ENCODE data around the gene REC114.
A peak's percentile ranks its signal among the peaks of the same experiment; 100 is the strongest.
"Not testable (repeated sequence)": the region's sequence is repeated elsewhere in the genome, so short reads cannot be mapped to it uniquely, and the experiment has no call there.

The REC114 gene, protein sequence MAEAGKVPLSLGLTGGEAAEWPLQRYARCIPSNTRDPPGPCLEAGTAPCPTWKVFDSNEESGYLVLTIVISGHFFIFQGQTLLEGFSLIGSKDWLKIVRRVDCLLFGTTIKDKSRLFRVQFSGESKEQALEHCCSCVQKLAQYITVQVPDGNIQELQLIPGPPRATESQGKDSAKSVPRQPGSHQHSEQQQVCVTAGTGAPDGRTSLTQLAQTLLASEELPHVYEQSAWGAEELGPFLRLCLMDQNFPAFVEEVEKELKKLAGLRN

DNA sequence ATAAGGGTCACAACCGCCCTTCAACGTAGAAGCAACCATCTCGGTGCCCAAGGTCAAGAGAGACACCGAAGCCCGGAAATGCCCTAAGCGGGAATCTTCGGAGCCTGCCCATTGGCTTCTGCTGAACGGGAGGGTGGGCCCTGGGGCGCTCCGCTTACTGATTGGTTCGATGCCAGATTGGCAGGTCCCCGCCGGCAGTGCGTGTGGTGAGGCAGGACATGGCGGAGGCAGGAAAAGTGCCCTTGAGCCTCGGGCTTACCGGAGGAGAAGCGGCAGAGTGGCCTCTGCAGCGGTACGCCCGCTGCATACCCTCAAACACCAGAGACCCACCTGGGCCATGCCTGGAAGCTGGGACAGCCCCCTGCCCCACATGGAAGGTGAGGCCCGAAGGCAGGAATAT is at the start of gene REC114:
REC114 (plus strand) TSS at position 197 of the 400 bp plus-strand sequence; CDS start at position 219, 22 bp downstream.
- DNase-seq = no peak

DNA sequence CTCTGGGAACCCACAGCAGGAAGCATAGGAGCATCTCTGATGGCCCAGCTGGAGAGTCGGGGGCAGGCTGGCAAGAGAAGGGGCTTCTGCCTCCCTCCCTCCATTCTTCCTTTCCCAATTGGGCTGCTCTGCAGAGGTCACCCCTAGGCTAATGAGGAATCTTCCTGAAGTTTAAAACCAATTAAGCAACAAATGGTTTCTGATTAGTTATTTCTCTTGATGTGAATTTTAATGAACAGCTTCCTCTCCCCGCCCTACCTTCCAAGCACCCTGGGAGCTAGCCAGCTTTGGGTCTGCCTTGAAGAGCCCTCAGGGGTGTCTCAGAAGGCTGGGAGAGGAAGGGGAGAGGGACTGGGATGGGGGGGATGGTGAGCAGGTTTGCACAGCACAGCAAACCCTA is 49.6 kb upstream of the REC114 start:
- DNase-seq = no peak

DNA sequence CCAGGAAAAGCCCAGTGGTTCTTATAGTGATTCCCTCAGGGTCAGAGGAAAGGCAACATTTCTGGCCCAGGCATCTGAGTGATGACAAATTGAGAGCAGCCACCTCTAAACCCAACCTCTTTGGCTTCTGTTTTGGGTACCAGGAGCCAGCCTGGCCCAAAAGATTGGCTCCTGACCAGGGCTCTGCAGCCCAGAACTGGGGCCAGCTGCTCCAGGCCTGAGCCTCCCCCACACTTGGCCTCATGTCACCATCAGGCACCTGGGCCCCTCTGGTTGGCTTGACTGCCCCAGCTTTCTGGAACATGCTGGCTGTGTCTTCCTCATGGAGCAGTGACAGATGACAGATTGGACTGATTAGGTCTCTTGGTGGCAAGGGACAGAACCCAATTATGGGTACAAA is 48.2 kb upstream of the REC114 start:
- no peak for DNase-seq

DNA sequence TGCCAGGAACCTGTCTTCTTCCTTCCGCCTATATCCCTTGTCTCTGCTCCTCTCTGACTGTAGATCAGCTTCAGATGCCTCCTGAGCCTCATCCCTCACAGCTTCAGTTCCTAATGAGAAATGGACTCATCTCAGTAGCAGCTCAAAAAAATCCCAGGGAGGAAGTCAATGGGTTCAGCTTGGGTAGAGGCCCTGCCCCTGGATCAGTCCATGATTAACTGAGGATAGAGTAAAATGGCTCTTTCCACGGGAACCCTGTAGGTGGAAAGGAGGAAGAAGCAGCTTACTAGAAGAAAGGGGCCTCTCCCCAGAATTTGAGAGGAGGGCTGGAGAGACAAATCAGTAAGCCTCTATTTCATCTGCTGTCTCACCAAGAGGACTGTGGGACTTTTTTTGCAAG is 47.3 kb upstream of the REC114 start:
- DNase-seq = no peak

DNA sequence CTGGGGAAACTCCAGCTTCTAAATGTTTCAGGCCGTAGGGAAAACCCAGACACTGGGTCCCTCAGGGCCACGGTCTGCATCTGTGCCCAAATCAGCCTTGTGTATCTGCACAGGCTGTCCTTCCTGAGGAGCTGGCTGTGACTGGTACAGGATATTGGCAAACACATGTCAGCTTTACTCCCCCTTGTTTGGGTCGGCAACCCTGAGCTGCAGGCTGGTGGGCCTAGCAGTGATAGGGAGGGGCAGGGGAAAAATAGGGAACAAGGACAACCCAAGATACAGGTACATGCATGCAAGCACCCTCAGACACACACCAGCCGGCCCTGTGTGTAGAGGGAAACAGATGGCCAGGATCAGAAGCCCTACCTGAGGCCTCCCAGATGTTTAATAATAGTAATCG is 45.5 kb upstream of the REC114 start:
- DNase-seq = no peak

DNA sequence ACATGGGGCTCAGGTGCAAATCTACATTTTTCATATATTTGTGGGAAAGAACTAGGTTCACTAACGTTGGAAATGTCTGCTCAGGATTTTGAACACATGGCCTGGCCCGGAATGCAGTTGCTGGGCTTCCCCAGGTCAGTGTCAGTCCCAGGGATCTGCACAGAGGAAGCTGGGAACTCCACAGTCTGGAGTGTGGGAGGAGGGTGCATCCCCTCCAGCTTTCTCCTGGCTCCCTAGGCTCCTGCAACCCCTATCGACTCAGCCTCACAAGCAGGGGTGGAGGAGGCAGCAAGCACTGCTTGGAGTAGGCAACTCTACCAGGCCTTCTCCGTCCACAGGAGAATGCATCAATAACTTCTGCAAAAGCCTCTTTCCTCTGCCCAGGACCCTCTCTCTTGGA is 44.1 kb upstream of the REC114 start:
- no peak for DNase-seq

DNA sequence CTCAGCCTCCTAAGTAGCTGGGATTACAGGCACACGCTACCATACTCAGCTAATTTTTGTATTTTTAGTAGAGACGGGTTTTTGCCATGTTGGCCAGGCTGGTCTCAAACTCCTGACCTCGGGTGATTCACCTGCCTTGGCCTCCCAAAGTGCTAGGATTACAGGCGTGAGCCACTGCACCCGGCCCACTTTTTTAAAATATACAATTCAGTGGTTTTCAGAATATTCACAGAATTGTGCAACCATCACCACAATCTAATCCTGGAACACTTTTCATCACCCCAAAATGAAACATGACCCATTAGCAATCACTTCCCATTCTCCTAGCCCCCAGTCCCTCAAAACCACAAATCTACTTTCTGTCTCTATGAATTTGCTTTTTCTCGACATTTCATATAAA is 42.7 kb upstream of the REC114 start:
- not testable (repeated sequence) for DNase-seq

DNA sequence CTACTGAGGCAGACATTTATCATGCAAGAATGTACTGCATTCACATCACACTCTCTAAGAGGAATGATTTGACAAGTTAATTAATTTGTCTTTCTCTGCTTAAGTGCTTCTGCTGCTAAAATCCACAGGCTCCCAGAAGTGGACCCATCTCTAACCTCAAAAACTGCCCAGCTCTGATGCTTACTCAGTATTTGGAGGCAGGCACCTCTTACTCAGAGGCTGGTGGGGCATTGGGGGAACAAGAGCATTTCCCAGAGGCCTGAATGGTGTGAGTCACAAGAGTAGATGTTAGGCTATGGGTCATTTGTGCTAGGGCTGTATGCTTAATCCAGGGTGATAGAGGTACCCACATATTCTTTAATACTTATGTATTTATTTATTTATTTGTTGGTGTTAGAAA is 39.8 kb upstream of the REC114 start:
- DNase-seq = no peak

DNA sequence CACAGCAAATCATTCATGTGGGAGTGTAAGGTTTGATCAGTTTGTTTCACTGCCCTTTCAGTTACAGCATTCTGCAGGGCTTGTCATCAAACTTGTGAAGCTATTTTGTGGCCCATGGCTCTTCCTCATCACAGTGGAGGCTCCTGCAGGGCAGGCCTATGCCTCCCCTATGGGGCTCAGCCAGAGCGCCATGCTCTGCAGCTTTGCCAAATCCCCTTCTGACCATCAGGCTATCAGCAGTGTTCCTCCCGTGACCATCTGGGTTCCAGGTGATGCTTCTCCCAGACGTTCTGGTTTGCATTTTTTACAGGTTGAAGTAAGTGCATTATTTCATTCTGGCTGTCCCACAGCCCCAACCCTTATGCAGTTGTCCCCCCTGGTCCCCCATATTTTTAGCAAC is 28.1 kb upstream of the REC114 start:
- DNase-seq = no peak

DNA sequence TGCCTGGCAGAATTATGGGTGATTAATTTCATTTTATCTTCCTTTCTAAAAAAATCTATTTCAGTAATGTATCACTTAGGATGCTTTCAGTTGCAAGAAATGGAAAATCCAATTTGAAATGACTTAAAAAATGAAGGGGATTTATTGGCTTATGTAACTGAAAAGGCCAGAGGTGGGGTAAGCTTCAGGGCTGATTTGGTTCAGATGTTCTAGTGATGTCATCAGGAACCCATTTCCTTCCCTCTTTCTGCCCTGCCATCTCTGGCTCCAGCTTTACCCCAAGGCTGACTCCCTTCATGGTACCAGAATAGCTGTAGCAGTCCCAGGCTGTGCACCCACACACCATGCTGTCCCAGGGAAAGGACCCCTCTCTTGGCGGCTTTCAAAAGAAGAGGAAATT is 18.5 kb upstream of the REC114 start:
- no peak for DNase-seq

DNA sequence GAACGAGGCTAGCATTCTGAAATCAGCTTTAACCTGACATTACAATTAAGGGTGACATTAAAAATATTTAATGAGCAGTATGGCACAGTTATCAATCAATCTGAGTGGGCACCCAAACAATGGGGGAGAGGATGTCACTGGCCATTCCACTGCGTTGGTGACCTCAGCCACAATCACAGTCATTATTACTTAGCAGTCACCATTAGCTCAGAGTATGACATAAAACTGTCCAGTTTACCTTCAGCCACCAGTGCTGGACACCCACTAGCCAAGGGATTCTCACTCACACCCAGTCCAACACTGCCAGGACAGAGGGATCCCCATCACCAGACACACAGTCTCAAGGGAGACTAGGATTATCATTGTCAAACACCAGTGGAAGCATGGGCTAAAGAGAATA is 17.5 kb upstream of the REC114 start:
- no peak for DNase-seq

DNA sequence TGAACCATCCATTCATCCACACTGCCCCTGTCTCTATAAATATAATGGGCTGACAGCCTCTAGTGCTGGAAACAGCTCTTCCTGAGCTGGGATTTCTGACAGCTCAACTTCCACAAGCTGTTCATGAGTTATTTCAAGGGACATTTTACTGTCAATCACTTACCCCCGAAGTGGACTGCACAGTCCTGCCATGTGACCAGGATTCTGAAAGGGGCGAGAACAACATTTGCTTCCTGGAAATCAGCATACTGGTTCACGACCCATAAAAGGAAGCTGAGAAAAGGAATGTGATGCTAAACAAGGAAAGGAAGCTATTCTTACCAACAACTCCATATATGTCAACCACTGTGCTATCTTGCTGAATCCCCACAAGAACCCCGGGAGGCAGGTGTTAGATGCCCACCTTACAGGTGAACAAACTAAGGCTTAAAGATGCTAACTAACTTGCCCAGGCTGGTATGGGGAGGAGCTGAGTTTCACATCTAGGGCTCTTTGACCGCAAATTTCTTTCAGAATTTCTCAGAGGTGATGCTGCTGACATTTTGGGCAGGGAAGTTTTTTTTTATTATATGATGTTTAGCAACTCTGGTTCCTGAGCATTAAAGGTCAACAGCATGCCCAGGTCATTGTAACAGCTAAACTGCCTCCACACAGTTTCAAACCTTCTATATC is 16.5 kb upstream of the REC114 start:
- no peak for DNase-seq

DNA sequence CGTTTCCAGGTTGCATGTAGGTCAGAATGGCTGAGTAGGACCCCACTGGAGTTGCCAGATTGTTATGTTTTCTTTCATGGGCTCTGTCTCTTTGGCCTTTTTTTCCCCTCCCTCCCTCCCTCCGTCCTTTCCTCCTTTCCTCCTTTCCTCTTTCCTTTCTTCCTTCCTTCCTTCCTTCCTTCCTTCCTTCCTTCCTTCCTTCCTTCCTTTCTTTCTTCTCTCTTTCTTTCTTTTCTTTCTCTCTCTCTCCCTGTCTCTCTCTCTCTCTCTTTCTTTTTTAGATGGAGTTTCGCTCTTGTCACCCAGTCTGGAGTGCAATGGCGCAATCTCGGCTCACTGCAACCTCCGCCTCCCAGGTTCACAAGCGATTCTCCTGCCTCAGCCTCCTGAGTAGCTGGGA is 11.6 kb upstream of the REC114 start:
- not testable (repeated sequence) for DNase-seq

DNA sequence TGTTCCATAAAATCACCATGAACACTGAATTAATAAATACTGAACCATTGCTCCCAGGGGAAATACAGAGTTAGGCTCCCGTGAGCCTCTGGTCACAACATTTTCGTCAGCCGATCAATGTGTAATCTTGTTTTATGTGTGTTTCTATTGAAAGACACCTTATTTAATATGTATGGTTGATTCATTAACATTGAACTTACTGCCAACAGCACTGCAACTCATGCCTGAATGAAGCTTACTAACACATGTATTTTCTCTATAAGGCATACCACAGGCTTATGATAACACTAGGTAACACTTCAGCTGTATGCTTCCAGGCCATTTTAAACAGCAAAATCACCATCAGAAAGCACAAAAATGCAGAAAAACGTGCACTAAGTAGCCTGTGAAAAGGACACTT is 9.1 kb upstream of the REC114 start:
- DNase-seq = no peak

DNA sequence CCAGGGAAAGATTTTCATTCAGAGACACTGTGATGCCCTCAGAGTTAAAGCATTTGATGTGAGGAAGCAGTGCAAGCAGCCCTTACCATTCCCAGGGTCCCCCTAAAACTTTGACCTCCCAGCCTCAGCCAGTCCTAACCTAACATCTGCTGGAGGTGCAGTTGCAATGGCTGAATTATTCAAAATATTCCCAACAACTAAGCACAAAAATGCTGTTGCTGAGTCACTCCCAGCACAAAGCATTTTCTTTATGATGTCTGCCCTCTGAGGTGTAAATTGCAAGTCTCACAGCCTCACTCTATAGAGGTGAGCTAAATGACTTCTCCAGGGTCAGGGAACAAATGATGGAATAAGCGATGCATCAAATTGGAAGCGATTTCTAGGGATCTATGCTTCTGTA is 6.4 kb upstream of the REC114 start:
- DNase-seq = no peak

DNA sequence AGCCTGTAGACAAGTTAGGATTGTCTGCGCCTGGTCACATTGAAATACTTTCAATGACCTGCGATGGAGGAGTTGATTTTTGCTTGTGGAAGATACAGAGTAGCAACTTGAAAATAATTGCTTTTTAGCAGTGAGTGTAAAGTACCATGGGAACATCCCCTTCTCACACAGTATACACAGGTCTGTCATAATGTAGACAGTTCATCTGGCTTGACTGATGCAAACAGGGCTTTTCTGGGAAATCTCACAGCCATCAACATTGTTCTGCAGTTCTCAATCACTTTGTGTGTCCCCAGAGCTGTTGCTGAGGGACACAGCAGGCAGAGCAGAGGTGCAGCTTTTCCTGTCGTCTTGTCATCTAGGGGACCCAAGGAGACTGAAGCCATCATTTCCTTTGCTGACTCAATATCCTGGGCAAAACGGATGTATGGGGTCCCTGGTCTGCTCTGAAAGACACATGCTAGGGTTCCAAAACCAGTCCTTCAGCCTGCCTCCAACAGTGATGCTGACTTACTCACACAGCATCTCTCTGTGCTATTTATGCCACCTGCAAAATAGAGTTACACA is 5.3 kb upstream of the REC114 start:
- no peak for DNase-seq

DNA sequence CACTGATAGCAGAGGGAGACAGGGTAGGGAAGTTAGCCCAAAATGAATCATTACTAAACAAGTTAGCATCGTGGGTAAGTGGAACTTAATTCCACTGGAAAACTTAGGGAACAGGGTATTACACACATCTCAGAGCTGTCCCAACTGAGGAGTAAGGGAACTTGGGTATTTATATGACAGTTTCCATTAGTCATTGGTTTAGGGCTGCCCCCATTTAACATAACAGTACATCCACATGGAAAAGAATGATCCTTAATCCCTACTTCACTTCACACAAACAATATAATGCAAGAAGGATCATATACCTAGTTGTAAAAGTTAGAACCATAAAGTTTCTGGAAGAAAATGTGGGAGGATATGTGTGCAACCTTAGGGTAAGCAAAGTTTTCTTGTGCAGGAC is 4.3 kb upstream of the REC114 start:
- DNase-seq = no peak

DNA sequence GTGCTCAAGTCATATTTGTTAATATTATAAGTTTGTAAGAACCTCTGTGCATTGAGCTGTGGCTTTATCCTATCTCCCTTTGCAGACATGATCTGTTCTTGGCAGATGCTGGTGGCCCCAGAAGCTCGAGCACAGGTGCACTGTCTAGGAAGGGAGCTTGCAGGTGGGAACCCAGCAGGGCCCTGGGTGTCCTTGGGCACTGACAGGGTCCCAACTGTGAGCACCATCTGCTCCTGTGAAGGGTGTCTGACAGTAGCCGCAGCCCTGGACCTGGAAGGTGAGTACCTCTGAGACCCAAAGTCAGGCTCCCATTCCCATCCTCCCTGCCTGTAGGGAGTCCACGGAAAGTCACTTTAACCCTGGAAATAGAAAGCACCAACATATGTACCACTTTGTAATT is 2.4 kb upstream of the REC114 start:
- DNase-seq = no peak

DNA sequence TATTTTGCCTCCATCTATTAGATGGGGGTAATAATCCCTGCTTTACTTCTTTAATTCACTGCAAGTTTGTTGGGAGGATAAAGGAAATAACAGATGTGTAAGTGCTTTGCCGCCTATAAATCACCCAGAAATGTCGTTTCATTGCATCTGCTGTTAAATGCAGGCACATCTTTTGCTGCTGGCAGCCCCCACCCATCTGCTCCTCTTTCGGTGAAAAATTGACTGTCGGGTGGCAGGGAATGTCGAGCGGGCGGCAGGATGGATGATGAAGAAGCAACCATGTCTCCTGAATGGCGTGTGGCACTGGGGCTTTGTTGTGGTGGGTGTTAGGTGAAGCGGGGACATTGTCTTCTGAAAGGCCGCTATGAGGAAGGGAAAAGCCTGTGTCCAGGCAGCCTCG is 543 bp upstream of the REC114 start:
- DNase-seq = no peak

DNA sequence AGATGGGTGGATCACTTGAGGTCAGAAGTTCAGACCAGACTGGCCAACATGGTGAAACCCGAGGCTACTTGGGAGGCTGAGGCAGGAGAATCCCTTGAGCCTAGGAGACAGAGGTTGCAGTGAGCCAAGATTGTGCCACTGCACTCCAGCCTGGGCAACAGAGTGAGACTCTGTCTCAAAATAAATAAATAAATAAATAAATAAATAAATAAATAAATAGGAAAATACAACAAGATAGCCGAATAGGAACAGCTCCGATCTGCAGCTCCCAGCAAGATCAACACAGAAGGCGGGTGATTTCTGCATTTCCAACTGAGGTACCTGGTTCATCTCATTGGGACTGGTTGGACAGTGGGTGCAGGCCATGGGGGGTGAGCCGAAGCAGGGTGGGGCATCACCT is 4.5 kb downstream of the REC114 start:
- DNase-seq = not testable (repeated sequence)

DNA sequence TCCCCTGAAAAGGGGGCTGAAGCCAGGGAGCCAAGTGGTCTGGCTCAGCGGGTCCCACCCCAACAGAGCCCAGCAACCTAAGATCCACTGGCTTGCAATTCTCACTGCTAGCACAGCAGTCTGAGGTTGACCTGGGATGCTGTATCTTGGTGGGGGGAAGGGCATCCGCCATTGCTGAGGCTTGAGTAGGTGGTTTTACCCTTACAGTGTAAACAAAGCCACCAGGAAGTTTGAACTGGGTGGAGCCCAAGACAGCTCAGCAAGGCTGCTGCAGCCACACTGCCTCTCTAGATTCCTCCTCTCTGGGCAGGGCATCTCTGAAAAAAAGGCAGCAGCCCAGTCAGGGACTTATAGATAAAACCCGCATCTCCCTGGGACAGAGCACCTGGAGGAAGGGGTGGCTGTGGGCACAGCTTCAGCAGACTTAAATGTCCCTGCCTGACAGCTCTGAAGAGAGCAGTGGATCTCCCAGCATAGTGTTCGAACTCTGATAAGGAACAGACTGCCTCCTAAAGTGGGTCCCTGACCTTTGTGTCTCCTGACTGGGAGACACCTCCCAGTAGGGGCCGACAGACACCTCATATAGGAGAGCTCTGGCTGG is 5.3 kb downstream of the REC114 start:
- DNase-seq = peak in 2 of 4 experiments; percentile 2 to 3

DNA sequence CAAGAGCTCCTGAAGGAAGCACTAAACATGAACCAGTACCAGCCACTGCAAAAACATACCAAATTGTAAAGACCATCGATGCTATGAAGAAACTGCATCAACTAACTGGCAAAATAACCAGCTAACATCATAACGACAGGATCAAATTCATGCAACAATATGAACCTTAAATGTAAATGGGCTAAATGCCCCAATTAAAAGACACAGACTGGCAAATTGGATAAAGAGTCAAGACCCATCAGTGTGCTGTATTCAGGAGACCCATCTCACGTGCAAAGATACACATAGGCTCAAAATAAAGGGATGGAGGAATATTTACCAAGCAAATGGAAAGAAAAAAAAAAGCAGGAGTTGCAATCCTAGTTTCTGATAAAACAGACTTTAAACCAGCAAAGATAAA is 7.0 kb downstream of the REC114 start:
- DNase-seq = not testable (repeated sequence)

DNA sequence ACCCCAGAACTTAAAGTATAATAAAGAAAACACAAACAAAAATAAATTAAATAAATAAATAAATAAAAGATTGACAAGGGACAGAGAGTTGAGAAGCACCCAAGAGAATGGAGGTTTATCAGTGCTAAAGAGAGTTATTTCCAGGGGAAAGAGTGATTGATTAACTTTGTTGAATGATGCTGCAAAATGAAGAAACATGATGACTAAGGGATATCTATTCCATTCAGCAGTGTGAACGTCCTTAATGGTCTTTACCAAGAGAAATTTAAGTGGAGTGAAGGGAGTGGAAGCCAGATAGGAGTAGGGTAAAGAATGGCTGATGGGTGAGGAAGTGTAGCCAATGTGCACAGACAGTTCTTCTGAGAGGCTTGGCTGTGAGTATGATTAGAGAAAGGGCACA is 11.1 kb downstream of the REC114 start:
- no peak for DNase-seq

DNA sequence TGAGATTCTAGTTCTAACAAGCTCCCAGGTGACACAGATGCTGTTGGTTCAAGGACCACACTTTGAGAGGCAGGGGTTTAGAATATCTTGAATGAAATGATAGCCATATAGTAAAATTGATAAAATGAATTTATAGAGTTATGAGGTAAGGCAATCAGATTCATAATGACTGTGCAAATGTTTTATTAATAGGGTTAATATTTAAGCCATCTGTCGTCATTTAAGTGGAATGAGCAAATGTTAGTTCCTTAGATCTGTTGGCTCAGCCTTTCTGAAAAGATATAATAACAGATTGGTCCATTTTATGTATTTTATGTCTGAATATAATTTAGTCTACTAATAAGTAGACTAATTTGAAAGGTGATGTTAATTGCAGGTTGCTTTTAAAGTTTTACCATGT is 12.9 kb downstream of the REC114 start:
- DNase-seq = no peak

Measured in activated CD4-positive, CD25-positive, alpha-beta regulatory T cell (primary cell).